GM12892 (cell line): ENCODE measurements around the gene RMND5A.

ENCODE experiments used
- DNase-seq: peaks from one replicate; pipeline ENCODE4 v3.0.0; 2011; ENCODE audit not compliant: insufficient read length
- FAIRE-seq: peaks from 2 replicates; lab custom pipeline; 2011; peaks lifted over from hg19 to GRCh38; lab: Jason Lieb, UNC
- POLR2A ChIP-seq: IDR thresholded peaks from 2 replicates; pipeline ENCODE4 v1.6.1; 2011; ENCODE audit warnings: low read depth, low read length, control low read depth
- POLR2AphosphoS5 ChIP-seq: IDR thresholded peaks from 2 replicates; pipeline ENCODE4 v1.6.1; 2011; ENCODE audit warnings: low read depth, low read length, control low read depth
- TAF1 ChIP-seq: IDR thresholded peaks from 2 replicates; pipeline ENCODE4 v1.6.1; 2011; ENCODE audit warnings: low read depth, mild to moderate bottlenecking, control low read depth, low read length, borderline replicate concordance

Gene RMND5A

DNA sequence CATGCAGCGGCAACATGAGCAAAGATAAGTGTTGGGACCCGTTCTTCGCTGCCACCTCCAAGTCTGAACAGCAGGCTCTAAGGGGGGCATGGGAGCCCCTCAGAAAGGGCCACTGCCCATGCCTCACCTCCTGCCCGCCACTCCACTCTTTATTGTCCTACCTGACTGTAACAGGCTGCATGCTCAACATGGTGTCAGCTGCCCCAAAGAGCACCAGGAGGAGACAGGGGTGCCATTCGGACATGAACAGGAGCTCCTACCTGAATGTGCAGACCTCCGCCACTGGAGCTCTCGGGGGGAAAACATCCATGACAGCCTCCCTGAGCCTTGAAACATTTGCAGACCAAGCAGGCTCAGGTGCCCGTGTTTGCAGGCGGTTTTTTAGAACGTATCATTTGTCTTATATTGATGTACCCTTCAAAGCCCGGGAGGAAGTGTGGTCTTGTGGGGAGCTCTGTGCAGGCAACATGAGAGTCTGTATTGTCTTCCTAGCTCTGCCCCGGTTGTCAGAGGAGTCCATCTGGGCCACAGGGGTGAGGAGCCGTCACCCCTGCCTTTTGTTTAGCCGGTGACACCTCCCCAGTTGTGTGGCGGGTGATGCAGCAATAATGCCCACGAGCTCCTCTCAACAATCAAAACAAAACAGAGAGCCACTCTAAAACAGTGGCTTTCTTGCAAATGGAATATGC is 105.7 kb downstream of the RMND5A start:
- TF ChIP-seq TAF1 (no peak), POLR2AphosphoS5 (no peak), POLR2A (no peak)

DNA sequence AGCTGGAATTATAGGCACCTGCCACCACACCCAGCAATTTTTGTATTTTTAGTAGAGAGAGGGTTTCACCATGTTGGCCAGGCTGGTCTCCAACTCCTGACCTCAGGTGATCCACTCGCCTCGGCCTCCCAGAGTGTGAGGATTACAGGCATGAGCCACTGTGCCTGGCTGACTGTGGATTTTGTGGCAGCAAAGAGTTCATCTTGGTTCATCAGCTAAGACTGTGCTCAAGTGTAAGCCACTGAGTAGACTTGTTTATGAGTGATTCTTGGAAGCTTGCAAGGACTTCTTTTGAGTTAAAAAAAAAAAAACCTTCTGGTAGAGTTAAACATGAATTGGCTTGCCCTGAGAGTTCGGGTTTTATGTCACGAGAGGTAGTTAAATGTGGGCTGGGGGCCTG is 106.9 kb downstream of the RMND5A start:
- FAIRE-seq (no peak), DNase-seq (no peak)
- TF ChIP-seq POLR2AphosphoS5: no peak
- TF ChIP-seq TAF1: no peak
- TF ChIP-seq POLR2A: no peak

More for the DNA sequence above, 105.7 kb downstream of the RMND5A start:
- DNase-seq: no peak
- FAIRE-seq: no peak
